ENCODE measurements around the gene FGF16.
"Not testable (repeated sequence)": the region's sequence is repeated elsewhere in the genome, so short reads cannot be mapped to it uniquely, and the experiment has no call there.

The FGF16 gene

DNA sequence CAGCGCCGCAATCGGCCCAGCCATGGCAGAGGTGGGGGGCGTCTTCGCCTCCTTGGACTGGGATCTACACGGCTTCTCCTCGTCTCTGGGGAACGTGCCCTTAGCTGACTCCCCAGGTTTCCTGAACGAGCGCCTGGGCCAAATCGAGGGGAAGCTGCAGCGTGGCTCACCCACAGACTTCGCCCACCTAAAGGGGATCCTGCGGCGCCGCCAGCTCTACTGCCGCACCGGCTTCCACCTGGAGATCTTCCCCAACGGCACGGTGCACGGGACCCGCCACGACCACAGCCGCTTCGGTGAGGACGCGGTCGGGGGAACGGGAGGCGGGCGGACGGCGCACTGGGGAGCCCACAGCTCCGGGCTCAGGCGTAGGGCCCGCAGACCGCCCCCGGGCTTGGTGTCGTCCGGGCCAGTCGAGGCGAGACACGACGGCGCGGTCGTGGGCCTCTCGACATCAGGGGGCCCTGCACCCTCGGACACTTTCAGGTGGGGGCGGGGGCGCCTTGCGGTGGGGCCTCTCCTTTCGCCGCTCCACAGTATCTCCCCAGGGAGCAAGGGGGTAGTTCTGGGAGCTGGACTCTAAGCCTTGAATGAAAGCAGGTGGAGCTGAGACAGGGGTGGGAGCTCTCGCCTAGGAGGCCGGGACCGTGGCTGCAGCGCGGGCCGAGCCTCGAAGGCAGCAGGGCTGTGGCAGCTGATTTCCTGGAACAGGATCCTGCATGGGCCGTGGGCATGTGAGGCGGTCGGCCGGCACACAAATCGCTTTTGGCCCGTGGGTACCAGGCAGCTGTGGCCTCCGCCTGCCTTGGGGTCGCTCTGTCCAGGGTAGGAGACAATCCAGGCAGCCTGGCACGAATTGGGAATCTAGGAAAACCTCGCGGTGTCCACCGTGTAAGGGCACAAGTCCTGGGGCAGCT is 722 bp downstream of the FGF16 start:
- DNase-seq, result no peak

DNA sequence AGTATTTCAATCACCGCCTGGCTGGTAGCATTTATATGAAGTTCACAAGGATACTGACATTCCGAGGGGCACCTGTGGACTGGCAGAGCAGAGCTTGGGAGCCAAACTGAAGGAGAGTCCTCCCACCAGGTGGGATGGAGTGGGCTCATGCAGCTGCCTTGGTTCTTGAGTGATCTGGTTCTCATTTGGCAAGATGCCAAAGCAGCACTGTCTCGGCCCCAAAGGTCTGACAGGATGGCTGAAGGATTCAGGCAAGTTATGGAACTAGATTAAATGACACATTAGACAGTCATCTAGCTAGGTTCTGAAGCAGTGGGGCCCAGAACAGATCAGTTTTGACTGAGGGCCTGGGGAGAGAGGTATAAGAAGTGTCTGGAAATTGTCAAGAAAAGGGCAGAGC is 3.2 kb downstream of the FGF16 start:
- DNase-seq, result no peak

DNA sequence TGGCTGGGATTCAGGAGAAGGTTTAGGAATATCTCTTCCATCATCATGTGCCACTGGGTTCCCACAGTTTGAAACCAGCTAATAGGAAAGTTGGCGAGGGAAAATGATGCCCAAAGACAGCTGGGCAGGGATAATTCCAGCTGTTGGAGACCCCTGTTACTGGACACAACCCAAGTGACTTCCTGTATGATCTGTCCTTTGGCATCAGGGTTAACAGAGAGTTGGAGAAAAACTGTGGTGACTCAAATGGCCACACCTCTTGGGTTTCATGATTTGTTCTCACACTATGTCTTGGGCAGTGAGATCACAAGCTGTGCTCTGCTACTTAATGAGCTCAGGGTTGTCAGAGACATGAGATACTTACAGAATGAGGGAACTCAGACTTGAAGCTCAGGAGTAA is 3.8 kb downstream of the FGF16 start:
- no peak for DNase-seq

DNA sequence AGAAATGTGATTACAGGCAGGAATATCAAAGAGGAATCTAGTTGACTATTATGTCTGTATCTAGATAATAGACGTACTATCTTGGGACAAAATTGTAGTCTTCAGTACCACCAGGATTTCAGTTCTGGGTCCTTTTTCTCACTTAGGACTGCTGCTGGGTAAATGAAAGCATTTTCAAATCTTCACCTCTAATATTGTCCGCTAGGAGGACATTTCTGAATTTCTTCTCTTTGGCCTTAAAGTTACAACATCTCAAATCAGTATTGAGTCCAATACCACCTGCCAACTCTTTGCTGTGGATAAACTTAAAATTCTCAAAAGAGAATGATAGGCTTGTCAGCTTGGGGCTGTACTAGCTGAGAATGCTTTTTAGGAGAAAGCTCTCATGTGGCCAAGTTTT is 6.0 kb downstream of the FGF16 start:
- no peak for DNase-seq

DNA sequence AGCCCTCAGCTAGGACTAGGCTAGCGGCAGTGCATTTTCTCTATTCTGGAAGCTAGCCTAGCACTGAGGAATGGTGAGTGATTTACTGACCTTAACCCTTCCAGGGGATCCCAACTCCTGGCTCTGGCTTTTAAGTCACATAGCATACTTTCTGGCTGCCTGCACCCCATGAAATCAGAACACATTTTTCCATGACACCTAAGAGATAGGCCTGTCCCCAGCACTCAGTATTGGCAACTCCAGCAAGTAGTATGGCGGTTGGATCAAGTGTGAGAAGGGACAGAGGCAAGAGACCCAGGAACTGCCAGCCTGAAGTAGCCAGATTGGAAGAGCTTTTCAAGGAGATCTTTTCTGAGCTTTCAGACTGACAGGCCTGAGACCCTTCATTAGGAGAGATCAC is 8.2 kb downstream of the FGF16 start:
- DNase-seq, result no peak

DNA sequence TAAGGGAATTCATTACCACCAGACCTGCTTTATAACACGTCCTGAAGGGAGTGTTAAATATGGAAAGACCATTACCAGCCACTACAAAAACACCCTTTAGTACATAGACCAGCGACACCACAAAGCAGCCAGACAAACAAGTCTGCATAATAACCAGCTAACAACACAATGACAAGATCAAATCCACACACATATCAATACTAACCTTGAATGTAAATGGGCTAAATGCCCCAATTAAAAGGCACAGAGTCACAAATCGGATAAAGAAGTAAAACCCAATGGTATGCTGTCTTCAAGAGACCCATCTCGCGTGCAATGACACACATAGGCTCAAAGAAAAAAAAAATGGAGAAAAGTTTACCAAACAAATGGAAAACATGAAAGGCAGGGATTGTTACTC is 36.9 kb downstream of the FGF16 start:
- no peak for DNase-seq

DNA sequence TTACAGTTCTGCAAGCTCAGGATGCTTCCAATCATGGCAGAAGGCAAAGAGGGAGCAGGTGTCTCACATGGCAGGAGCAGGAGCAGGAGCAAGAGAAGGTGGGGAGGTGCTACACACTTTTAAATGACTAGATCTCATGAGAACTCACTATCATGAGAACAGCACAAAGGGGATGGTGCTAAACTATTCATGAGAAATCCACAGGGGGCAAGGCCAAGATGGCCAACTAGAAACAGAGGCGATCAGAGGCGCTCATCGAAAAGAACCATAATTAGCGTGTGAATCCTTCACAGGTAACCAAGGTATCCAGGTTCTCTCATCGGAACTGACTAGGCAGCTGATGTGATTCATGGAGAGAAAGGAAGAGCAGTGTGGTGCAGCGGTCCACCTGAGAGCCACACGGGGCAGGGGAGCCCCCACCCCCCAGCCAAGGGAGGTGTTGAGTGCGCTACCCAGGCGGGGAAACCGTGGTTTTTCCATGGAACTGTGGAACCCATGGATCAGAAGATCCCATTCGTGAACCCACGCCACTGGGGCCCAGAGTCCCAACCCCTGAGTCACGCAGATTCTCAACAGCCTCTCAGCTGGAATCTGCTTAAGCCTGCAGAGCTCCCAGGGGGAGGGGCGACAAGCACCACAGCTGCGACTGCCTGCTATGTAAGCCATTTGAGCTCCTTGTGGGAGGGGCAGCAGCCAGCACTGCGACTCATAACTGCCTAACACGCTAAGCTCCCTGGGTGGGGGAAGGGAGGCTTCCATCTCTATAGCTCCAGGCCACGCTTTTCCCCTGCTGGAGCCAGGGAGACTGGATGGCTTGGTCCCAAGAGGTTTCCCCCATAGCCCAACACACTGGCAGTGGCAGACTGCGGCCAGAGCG is 46.7 kb downstream of the FGF16 start:
- no peak for DNase-seq

DNA sequence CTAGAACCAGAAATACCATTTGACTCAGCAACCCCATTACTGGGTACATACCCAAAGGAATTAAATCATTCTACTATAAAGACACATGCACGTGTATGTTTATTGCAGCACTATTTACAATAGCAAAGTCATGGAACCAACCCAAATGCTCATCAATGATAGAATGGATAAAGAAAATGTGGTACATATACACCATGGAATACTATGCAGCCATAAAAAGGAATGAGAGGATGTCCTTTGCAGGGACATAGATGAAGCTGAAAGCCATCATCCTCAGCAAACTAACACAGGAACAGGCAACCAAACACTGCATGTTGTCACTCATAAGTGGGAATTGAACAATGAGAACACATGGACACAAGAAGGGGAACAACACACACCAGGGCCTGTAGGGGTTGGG is 53.0 kb downstream of the FGF16 start:
- not testable (repeated sequence) for DNase-seq

DNA sequence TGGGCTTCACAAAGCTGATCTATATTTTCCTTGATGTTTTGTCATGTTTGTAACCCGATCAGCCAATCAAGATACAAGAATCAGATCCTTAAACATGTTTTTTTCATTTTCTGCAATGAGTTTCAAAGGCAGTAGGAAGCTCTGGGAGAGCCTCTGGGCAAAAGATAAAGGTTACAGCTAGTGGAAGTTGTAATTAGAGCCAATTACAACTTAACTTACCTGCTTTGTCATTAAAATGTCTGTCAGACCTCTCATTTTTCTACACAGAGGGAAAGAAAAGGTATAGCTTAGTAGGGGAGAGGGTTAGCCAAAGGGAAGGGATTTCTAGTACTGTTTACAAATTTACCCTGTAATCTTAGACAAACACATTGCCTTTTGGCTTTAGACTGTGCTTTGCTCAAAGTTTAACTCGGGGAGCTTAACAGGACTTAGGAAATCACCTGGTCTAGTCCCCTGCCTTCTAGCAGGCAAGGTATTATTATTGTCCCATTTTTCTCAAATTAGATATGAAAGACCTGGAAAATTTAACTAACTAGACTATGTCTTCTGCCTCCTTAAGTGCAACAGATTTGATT is 55.8 kb downstream of the FGF16 start:
- no peak for DNase-seq

DNA sequence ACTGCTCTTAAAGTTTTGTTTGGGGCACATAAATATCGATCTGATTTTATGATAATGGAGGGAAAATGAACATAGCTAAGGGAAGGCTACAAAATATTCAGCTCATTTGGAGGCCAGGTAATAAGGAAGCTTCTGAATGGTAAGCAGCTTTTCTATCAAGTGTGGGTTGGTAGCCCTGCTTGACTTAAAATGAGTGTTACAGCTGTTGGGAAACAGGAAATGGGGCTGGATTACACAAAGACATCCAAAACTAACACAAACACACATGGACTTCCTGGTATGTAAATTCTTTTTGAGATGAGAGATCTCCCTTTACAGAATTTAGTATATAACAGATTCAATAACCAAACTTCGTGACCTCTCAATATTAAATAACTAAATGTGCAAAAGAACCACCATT is 58.0 kb downstream of the FGF16 start:
- no peak for DNase-seq

Data from right kidney (tissue), 1 donor.